Natural killer cell treated with Interleukin-12 subunit alpha and Interleukin-12 subunit beta and Interleukin-15 and Interleukin-18, amount 100 ng/mL, for 72 hours (primary cell): Measurements from ENCODE around the gene MRPL52. TPM values are rescaled to one million over a fixed set of nuclear protein-coding genes. Genes with fewer than 3 reads are reported as not detected.

Experiments used
- ATAC-seq, 2 donors: fragments of 150-1000 bp; cut with Tn5 transposase in 1 of 2; sonication (Bioruptor Pico), chemical (Tn5 transposase) in 1 of 2; 2 replicates each; pipeline ENCODE4 v1.10.0; 2021
- DNase-seq: peaks from one replicate; pipeline ENCODE4 v3.0.0; 2022; ENCODE audit warnings: low spot score
- H3K27ac Mint-ChIP-seq, 2 donors: 1 replicate in 1 of 2; 2 replicates in 1 of 2; pipeline ENCODE4 v1.8.0; 2022; ENCODE audit warnings: mixed read lengths in 2 of 2, mild to moderate bottlenecking in 1 of 2, moderate library complexity in 1 of 2
- H3K27me3 Mint-ChIP-seq, 2 donors: 1 replicate in 1 of 2; 2 replicates in 1 of 2; pipeline ENCODE4 v1.8.0; 2022; ENCODE audit warnings: mixed read lengths in 2 of 2
- H3K36me3 Mint-ChIP-seq: one replicate; pipeline ENCODE4 v1.8.0; 2022; ENCODE audit warnings: mixed read lengths
- H3K4me1 Mint-ChIP-seq, 2 donors: 1 replicate in 1 of 2; 2 replicates in 1 of 2; pipeline ENCODE4 v1.8.0; 2022; ENCODE audit warnings: low read depth in 2 of 2, mixed read lengths in 2 of 2, mild to moderate bottlenecking in 1 of 2
- H3K4me3 Mint-ChIP-seq: one replicate; pipeline ENCODE4 v1.8.0; 2022; ENCODE audit warnings: mixed read lengths
- H3K9me3 Mint-ChIP-seq: 2 replicates; pipeline ENCODE4 v1.8.0; 2022; ENCODE audit warnings: mixed read lengths
- total RNA-seq, 2 donors: library from RNA; stranded (reverse); gene quantifications; one replicate each; pipeline ENCODE4 v1.2.3, GENCODE V29; 2022

The MRPL52 gene
- total RNA-seq, 2 donors from 2014 or later = 116 to 134 TPM

- Mint-ChIP-seq H3K4me1 (peaks cover 11 to 12% of the 10 kb centered on the region in 2 donors), H3K27ac (no peak overlapping the region), H3K4me3 (no peak overlapping the region), H3K9me3 (no peaks in the 10 kb centered on the region), H3K36me3 (peaks cover 8% of the 10 kb centered on the region), H3K27me3 (peaks cover 15 to 25% of the 10 kb centered on the region in 2 donors)
- ATAC-seq (no peak), DNase-seq (no peak)
Observed at GRCh38 chr14:22837750-22838538, 8.3 kb downstream of the MRPL52 start.

DNA sequence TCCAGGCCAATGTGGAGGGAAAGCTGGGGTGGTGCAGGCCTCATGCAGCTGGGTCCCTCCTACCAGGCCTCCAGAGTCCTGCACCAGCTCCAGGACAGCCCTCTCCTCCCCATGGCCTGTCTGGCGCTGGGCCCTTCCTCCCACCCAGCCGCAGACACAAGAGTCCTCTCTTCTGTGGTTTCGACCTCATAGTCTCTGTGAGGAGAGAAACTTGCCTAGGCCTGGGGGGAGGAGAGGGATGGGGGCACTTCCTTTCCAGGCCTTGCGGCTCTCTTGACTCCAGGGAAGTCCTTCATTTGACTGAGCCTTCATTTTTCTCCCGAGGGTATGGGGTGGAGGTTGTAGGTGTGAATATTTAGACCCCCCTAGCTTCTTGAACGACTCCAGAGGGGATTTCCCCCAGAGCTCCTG, 8.9 kb downstream of the MRPL52 start:
- Mint-ChIP-seq H3K27me3 (peaks cover 19 to 25% of the 10 kb centered on the region in 2 donors), H3K4me1 (peaks cover 11 to 12% of the 10 kb centered on the region in 2 donors), H3K4me3 (peak overlapping the region; percentile 10), H3K9me3 (no peaks in the 10 kb centered on the region), H3K36me3 (peaks cover 8% of the 10 kb centered on the region), H3K27ac (peak overlapping the region; percentile 18 to 20)
- peak; percentile 54 to 55 for ATAC-seq
- no peak for DNase-seq

DNA sequence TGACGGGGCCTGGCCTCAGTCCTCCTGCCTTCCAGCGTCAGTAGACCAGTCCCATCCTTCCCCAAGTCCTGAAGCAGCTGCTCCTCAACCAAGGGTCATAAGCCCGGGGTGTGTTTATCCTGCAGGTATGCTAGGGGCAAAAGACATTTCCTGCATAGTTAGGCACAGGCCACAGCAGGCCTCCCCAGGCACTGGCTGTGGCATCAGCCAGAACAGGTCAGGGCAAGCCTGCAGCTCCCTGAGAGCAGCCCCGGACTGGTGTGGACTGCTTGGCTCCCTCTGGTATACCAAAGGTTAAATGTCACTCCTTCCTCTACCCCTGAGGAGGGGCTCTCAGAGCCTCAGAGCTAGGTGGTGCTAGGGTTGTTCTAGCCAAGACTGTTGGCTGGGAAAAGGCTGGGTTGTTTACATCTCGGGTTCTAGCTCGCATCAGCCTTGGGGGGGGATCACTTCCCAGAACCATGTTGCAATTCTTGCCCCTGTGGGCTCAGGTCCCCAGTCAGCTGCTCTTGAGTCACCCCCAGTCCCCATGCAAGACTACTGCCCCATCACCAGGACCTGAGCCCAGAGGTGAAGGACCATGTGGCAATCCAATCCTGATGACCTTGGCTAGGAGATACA, 9.6 kb downstream of the MRPL52 start:
- peak overlapping the region; percentile 18 to 20 for H3K27ac Mint-ChIP-seq
- no peak for ATAC-seq
- no peak for DNase-seq

GRCh38 chr14:22841311-22841710, 11.6 kb downstream of the MRPL52 start:
- no peaks in the 10 kb centered on the region for H3K9me3 Mint-ChIP-seq
- no peak overlapping the region for H3K4me3 Mint-ChIP-seq
- no peak for ATAC-seq
- H3K27ac Mint-ChIP-seq = no peak overlapping the region
- H3K36me3 Mint-ChIP-seq = no peaks in the 10 kb centered on the region
- no peak for DNase-seq
- peaks cover 8 to 11% of the 10 kb centered on the region in 2 donors for H3K4me1 Mint-ChIP-seq
- H3K27me3 Mint-ChIP-seq = peaks cover 19 to 24% of the 10 kb centered on the region in 2 donors

More for the DNA sequence above, 9.6 kb downstream of the MRPL52 start:
- H3K4me1 Mint-ChIP-seq = peaks cover 11 to 12% of the 10 kb centered on the region in 2 donors
- H3K4me3 Mint-ChIP-seq = peak overlapping the region; percentile 10
- peaks cover 8% of the 10 kb centered on the region for H3K36me3 Mint-ChIP-seq
- no peaks in the 10 kb centered on the region for H3K9me3 Mint-ChIP-seq
- peaks cover 19 to 25% of the 10 kb centered on the region in 2 donors for H3K27me3 Mint-ChIP-seq

DNA sequence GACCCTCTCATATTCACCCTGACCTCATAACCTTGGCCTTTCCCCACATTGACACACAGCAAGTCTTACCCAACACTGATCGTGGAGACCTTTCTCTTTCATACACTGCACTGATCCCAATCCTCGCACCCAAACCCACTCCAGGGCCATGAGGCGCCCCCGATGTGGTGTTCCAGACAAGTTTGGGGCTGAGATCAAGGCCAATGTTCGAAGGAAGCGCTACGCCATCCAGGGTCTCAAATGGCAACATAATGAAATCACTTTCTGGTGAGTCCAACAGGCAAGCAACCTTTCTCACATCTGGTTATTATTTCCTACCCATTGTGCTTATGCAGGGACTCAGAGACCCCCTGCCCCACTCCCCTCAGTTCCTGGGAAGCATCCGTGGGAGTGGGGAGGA, 12.1 kb downstream of the MRPL52 start:
- H3K27ac Mint-ChIP-seq = no peak overlapping the region
- ATAC-seq (no peak), DNase-seq (no peak)
- H3K4me1 Mint-ChIP-seq = peaks cover 9 to 11% of the 10 kb centered on the region in 2 donors
- peaks cover 14 to 28% of the 10 kb centered on the region in 2 donors for H3K27me3 Mint-ChIP-seq
- no peaks in the 10 kb centered on the region for H3K36me3 Mint-ChIP-seq
- H3K4me3 Mint-ChIP-seq = no peak overlapping the region
- H3K9me3 Mint-ChIP-seq = no peaks in the 10 kb centered on the region

- no peak overlapping the region for H3K4me3 Mint-ChIP-seq
- ATAC-seq (no peak), DNase-seq (no peak)
- peaks cover 7 to 25% of the 10 kb centered on the region in 2 donors for H3K27me3 Mint-ChIP-seq
- no peaks in the 10 kb centered on the region for H3K9me3 Mint-ChIP-seq
- no peak overlapping the region for H3K27ac Mint-ChIP-seq
- H3K36me3 Mint-ChIP-seq = no peaks in the 10 kb centered on the region
- peaks cover 5 to 6% of the 10 kb centered on the region in 2 donors for H3K4me1 Mint-ChIP-seq
Observed at GRCh38 chr14:22842211-22843122, 12.8 kb downstream of the MRPL52 start.

DNA sequence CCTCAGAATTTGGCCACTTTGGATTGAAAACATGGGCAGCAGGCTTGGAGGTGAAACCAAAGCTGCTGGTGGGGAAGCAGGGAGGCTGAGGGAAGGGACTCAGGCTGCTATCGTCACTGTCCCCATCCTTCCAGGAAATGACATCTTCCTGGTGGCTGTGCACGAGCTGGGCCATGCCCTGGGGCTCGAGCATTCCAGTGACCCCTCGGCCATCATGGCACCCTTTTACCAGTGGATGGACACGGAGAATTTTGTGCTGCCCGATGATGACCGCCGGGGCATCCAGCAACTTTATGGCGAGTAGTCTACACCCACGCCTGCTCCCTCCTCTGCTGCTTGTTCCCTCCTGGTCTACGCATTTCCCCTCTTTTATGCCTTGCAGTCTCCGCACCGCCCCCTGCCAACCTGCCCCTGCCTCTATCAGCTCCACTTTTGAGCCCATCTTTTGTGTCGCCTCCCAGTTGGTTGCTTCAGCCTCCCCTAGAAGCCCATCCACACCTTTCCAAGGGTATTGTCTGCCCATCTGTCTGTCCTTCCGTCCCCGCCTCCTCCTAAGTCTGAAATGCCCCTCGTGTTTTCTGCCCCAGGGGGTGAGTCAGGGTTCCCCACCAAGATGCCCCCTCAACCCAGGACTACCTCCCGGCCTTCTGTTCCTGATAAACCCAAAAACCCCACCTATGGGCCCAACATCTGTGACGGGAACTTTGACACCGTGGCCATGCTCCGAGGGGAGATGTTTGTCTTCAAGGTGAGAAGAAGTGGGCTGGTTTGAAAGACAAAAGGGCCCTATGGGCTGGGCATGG, 13.6 kb downstream of the MRPL52 start:
- no peak for DNase-seq
- Mint-ChIP-seq H3K27me3 (peaks cover 7 to 25% of the 10 kb centered on the region in 2 donors), H3K27ac (no peak overlapping the region), H3K4me3 (no peak overlapping the region), H3K36me3 (no peaks in the 10 kb centered on the region), H3K4me1 (peaks cover 5 to 6% of the 10 kb centered on the region in 2 donors), H3K9me3 (no peaks in the 10 kb centered on the region)
- no peak for ATAC-seq

DNA sequence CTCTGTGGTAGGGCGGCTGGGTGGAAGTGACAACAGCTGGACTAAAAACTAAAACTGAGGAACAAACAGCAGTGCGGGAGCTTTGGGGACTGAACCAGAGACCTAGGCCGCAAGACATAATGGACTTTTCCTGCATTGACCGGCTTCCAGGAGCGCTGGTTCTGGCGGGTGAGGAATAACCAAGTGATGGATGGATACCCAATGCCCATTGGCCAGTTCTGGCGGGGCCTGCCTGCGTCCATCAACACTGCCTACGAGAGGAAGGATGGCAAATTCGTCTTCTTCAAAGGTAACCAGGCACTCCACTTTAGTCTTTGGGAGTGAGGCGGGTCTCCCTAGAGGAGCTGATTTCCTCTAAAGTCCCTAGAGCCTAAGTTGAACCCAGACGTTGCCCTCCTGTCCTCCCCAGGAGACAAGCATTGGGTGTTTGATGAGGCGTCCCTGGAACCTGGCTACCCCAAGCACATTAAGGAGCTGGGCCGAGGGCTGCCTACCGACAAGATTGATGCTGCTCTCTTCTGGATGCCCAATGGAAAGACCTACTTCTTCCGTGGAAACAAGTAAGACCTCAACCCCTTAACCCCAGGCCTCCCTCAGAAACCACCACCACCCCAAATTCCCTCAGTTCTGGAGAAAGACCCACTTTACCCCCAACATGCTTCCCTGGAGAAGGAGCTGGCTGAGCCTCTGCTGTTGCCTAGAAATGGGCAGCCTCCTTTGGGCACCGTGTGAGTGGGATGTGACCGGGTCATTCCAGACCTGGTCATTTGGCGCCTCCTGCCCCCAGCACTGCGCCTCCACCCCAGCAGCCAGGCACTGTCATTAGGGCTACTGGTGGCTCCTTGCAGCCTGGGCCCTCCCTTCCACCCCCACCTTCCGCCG, 14.8 kb downstream of the MRPL52 start:
- no peak for ATAC-seq
- no peak for DNase-seq
- peaks cover 0 to 8% of the 10 kb centered on the region in 2 donors for H3K4me1 Mint-ChIP-seq
- no peak overlapping the region for H3K27ac Mint-ChIP-seq
- H3K36me3 Mint-ChIP-seq = no peaks in the 10 kb centered on the region
- no peak overlapping the region for H3K4me3 Mint-ChIP-seq
- peaks cover 6 to 25% of the 10 kb centered on the region in 2 donors for H3K27me3 Mint-ChIP-seq
- no peaks in the 10 kb centered on the region for H3K9me3 Mint-ChIP-seq

DNA sequence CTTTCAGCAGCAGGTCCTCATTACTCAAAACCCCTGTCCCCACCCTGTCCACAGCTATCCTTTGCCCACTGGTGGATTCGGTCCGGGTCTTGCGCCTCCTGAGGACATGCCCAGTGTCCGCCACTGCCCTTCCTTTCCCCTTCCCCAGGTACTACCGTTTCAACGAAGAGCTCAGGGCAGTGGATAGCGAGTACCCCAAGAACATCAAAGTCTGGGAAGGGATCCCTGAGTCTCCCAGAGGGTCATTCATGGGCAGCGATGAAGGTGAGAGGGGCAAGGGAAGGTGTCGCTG, 15.4 kb downstream of the MRPL52 start:
- Mint-ChIP-seq H3K27me3 (peaks cover 6 to 25% of the 10 kb centered on the region in 2 donors), H3K27ac (peak overlapping the region in 1 of 2 donors; percentile 17), H3K9me3 (no peaks in the 10 kb centered on the region), H3K4me1 (peaks cover 0 to 11% of the 10 kb centered on the region in 2 donors), H3K4me3 (no peak overlapping the region), H3K36me3 (no peaks in the 10 kb centered on the region)
- DNase-seq (no peak), ATAC-seq (no peak)

DNA sequence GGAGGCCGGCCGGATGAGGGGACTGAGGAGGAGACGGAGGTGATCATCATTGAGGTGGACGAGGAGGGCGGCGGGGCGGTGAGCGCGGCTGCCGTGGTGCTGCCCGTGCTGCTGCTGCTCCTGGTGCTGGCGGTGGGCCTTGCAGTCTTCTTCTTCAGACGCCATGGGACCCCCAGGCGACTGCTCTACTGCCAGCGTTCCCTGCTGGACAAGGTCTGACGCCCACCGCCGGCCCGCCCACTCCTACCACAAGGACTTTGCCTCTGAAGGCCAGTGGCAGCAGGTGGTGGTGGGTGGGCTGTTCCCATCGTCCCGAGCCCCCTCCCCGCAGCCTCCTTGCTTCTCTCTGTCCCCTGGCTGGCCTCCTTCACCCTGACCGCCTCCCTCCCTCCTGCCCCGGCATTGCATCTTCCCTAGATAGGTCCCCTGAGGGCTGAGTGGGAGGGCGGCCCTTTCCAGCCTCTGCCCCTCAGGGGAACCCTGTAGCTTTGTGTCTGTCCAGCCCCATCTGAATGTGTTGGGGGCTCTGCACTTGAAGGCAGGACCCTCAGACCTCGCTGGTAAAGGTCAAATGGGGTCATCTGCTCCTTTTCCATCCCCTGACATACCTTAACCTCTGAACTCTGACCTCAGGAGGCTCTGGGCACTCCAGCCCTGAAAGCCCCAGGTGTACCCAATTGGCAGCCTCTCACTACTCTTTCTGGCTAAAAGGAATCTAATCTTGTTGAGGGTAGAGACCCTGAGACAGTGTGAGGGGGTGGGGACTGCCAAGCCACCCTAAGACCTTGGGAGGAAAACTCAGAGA, 16.3 kb downstream of the MRPL52 start:
- Mint-ChIP-seq H3K36me3 (no peaks in the 10 kb centered on the region), H3K4me3 (no peak overlapping the region), H3K27me3 (peaks cover 6 to 23% of the 10 kb centered on the region in 2 donors), H3K4me1 (peaks cover 1 to 12% of the 10 kb centered on the region in 2 donors), H3K9me3 (no peaks in the 10 kb centered on the region), H3K27ac (peak overlapping the region; percentile 17 to 28)
- no peak for DNase-seq
- ATAC-seq = no peak

DNA sequence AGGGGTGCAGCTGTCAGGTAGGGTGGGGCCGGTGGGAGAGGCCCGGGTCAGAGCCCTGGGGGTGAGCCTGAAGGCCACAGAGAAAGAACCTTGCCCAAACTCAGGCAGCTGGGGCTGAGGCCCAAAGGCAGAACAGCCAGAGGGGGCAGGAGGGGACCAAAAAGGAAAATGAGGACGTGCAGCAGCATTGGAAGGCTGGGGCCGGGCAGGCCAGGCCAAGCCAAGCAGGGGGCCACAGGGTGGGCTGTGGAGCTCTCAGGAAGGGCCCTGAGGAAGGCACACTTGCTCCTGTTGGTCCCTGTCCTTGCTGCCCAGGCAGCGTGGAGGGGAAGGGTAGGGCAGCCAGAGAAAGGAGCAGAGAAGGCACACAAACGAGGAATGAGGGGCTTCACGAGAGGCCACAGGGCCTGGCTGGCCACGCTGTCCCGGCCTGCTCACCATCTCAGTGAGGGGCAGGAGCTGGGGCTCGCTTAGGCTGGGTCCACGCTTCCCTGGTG, 17.2 kb downstream of the MRPL52 start:
- Mint-ChIP-seq H3K4me3 (no peak overlapping the region), H3K4me1 (peaks cover 10 to 20% of the 10 kb centered on the region in 2 donors), H3K27me3 (peaks cover 6 to 20% of the 10 kb centered on the region in 2 donors), H3K36me3 (no peaks in the 10 kb centered on the region), H3K9me3 (no peaks in the 10 kb centered on the region), H3K27ac (peak overlapping the region in 1 of 2 donors; percentile 28)
- ATAC-seq (no peak), DNase-seq (no peak)
